Sigmoid colon (tissue), 4 donors: Measurements from ENCODE around the gene RNU4-1.
A peak's percentile ranks its signal among the peaks of the same experiment; 100 is the strongest.

ENCODE experiments used
- EP300 ChIP-seq, 4 donors: sonication (generic); formaldehyde crosslinking; IDR thresholded peaks; one replicate each; pipeline ENCODE4 v1.6.1; 2017; ENCODE audit warnings: antibody characterized with exemption in 4 of 4
- POLR2A ChIP-seq, 2 donors: fragments of 450-650 bp; IDR thresholded peaks; one replicate each; pipeline ENCODE4 v1.6.1; 2016; ENCODE audit warnings: antibody characterized with exemption in 2 of 2, mild to moderate bottlenecking in 2 of 2, moderate library complexity in 2 of 2
- POLR2AphosphoS5 ChIP-seq, 4 donors: sonication (generic); formaldehyde crosslinking; IDR thresholded peaks; one replicate each; pipeline ENCODE4 v1.6.1; 2017; ENCODE audit warnings: antibody characterized with exemption in 4 of 4
- TF ChIP-seq, protein P1 (sequence below), 4 experiments: fragments of 450-650 bp in 3 of 4; fragments of 200-600 bp in 1 of 4; IDR thresholded peaks; one replicate each; pipeline ENCODE4 v1.5.1; 2016 to 2019; ENCODE audit warnings: antibody characterized with exemption in 4 of 4, mild to moderate bottlenecking in 3 of 4, moderate library complexity in 2 of 4

DNA sequence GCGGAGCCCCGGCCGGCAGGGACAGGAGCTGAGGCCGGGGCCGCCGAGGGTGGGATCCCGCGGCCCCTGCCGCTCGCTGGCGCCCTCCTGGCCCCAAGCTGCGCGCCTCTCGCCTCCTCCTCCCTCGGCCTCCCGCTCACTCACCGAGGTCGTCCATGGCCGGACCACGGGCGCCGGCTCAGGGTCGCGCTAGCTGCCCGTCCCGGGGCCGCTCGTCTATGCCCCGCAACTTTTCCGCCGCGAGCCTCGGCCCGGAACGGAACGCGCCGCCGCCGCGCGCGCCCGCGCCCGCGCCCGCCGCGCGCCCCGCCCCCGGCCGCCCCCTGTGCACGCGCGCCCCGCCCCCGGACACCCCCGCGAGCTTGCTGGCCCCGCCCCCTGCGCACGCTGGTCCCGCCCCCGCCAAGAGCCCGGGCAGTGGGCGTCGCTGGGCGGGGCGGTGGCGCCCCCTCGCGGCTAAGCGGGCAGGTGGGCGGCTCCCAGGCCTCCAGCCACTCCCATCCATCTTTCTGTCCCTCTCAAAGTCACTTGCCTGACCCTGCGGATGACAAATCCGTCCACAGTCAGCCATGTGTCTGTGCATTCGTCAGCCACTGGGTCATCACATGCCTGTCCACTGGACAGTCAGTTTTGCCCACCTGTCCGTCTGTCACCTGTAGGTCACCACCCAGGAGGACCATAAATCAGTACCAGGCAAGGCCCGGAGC lies 27.4 kb downstream of the RNU4-1 start, which contains the start of gene PXN:
- TF ChIP-seq, protein P1, sequence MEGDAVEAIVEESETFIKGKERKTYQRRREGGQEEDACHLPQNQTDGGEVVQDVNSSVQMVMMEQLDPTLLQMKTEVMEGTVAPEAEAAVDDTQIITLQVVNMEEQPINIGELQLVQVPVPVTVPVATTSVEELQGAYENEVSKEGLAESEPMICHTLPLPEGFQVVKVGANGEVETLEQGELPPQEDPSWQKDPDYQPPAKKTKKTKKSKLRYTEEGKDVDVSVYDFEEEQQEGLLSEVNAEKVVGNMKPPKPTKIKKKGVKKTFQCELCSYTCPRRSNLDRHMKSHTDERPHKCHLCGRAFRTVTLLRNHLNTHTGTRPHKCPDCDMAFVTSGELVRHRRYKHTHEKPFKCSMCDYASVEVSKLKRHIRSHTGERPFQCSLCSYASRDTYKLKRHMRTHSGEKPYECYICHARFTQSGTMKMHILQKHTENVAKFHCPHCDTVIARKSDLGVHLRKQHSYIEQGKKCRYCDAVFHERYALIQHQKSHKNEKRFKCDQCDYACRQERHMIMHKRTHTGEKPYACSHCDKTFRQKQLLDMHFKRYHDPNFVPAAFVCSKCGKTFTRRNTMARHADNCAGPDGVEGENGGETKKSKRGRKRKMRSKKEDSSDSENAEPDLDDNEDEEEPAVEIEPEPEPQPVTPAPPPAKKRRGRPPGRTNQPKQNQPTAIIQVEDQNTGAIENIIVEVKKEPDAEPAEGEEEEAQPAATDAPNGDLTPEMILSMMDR (IDR thresholded peaks at IDR 0.05) = peak; percentile 64 to 85 (median 68)
- peak in 1 of 2 donors; percentile 31 for TF ChIP-seq POLR2A (IDR thresholded peaks at IDR 0.05)
- peak; percentile 73 to 90 (median 80) for TF ChIP-seq POLR2AphosphoS5 (IDR thresholded peaks at IDR 0.05)
- TF ChIP-seq EP300 (IDR thresholded peaks at IDR 0.05) = no peak
